GM23248 (cell line): Measurements from ENCODE around the gene FBXW10.
"Not testable (repeated sequence)": the region's sequence is repeated elsewhere in the genome, so short reads cannot be mapped to it uniquely, and the experiment has no call there.

ENCODE experiments used
- EZH2 ChIP-seq: fragments of 200-600 bp; sonication (generic); IDR thresholded peaks from 2 replicates; pipeline ENCODE4 v1.6.1; 2018; ENCODE audit warnings: antibody characterized with exemption, mild to moderate bottlenecking; ENCODE audit not compliant: insufficient read depth, poor library complexity, severe bottlenecking
- EZH2phosphoT487 ChIP-seq: fragments of 200-600 bp; sonication (generic); IDR thresholded peaks from 2 replicates; pipeline ENCODE4 v1.6.1; 2018; ENCODE audit warnings: antibody characterized with exemption, moderate library complexity, mild to moderate bottlenecking, low read depth; ENCODE audit not compliant: insufficient read depth

DNA sequence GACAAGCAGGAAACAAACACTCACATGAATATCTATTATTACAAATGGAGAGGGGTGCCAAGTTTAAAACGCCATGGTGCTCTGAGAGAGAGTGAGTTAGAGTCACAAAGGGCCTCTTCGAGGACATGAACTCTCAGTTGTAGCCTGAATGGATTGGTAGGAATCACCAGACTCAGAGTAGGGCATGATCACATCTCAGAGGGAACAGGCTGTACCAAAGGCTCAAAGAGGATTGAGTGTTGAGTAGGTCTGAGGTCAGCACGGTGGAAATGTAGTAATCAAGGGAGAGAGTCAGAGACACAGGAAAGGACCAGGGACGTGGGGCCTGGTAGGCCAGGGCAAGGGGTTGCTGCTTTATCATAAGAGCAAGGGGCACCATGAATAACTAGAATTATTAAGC lies 10.5 kb upstream of the FBXW10 start:
- TF ChIP-seq EZH2, EZH2phosphoT487: not testable (repeated sequence)
